HG02610 (cell line): ENCODE results near the gene PIGX.
"Not testable (repeated sequence)": the region's sequence is repeated elsewhere in the genome, so short reads cannot be mapped to it uniquely, and the experiment has no call there.

Experiments used
- ATAC-seq: cut with Tn5 transposase; IDR thresholded peaks from one replicate; pipeline ENCODE4 v1.9.1; 2021; ENCODE audit warnings: mild to moderate bottlenecking, moderate library complexity; ENCODE audit not compliant: unreplicated experiment

PIGX gene

GRCh38 chr3:196700801-196701200 is 11.4 kb upstream of the PIGX start:
- ATAC-seq = no peak

- no peak for ATAC-seq
Measured at GRCh38 chr3:196706327-196706726, 5.8 kb upstream of the PIGX start.

- no peak for ATAC-seq
Measured at GRCh38 chr3:196706731-196707130, 5.4 kb upstream of the PIGX start.

- ATAC-seq = no peak
Measured at GRCh38 chr3:196707566-196707965, 4.6 kb upstream of the PIGX start.

GRCh38 chr3:196708467-196708866 is 3.7 kb upstream of the PIGX start:
- no peak for ATAC-seq

- ATAC-seq = peak; percentile 39
Measured at GRCh38 chr3:196712514-196713413, 587 bp downstream of the PIGX start.

- not testable (repeated sequence) for ATAC-seq
Measured at GRCh38 chr3:196717162-196717561, 5.0 kb downstream of the PIGX start.

GRCh38 chr3:196721097-196721496 is 8.9 kb downstream of the PIGX start:
- no peak for ATAC-seq

GRCh38 chr3:196726788-196727675 is 14.9 kb downstream of the PIGX start:
- ATAC-seq = no peak

- no peak for ATAC-seq
Measured at GRCh38 chr3:196735751-196736150, 23.6 kb downstream of the PIGX start.

GRCh38 chr3:196736670-196737374 is 24.6 kb downstream of the PIGX start:
- ATAC-seq = no peak

- no peak for ATAC-seq
Measured at GRCh38 chr3:196737655-196738054, 25.5 kb downstream of the PIGX start.

GRCh38 chr3:196739671-196740480 is 27.7 kb downstream of the PIGX start, which contains the start of gene PAK2:
TSS of gene PAK2 (plus strand) at chr3:196739857. CDS start at chr3:196782647, 42,790 bp downstream.
- ATAC-seq = peak; percentile 90

- ATAC-seq = no peak
Measured at GRCh38 chr3:196740481-196741248, 28.5 kb downstream of the PIGX start.

GRCh38 chr3:196741249-196741889 is 29.2 kb downstream of the PIGX start:
- no peak for ATAC-seq

- not testable (repeated sequence) for ATAC-seq
Measured at GRCh38 chr3:196743569-196743968, 31.4 kb downstream of the PIGX start.

- no peak for ATAC-seq
Measured at GRCh38 chr3:196749125-196749524, 36.9 kb downstream of the PIGX start.

GRCh38 chr3:196753201-196753600 is 41.0 kb downstream of the PIGX start:
- ATAC-seq = no peak
